GM18520 (cell line): Measurements from ENCODE around the gene REEP1.

ENCODE experiments used
- ATAC-seq: cut with Tn5 transposase; IDR thresholded peaks from one replicate; pipeline ENCODE4 v1.9.1; 2021; ENCODE audit not compliant: unreplicated experiment

The REEP1 gene

GRCh38 chr2:86337244-86337835, at the start of gene REEP1:
TSS of gene REEP1 (minus strand) at chr2:86337626. CDS start at chr2:86337510, 116 bp downstream.
- no peak for ATAC-seq

GRCh38 chr2:86383844-86384243, 46.4 kb upstream of the REEP1 start:
- ATAC-seq: no peak

- ATAC-seq: no peak
Observed at GRCh38 chr2:86382698-86383097, 45.3 kb upstream of the REEP1 start.

- no peak for ATAC-seq
Observed at GRCh38 chr2:86382108-86382507, 44.7 kb upstream of the REEP1 start.

- ATAC-seq: no peak
Observed at GRCh38 chr2:86378469-86378868, 41.0 kb upstream of the REEP1 start.

- no peak for ATAC-seq
Observed at GRCh38 chr2:86375623-86376022, 38.2 kb upstream of the REEP1 start.

- ATAC-seq: no peak
Observed at GRCh38 chr2:86372641-86373502, 35.4 kb upstream of the REEP1 start.

GRCh38 chr2:86372133-86372532, 34.7 kb upstream of the REEP1 start:
- no peak for ATAC-seq

- no peak for ATAC-seq
Observed at GRCh38 chr2:86371527-86371926, 34.1 kb upstream of the REEP1 start.

GRCh38 chr2:86370579-86370978, 33.2 kb upstream of the REEP1 start:
- no peak for ATAC-seq

- ATAC-seq: no peak
Observed at GRCh38 chr2:86368161-86368824, 30.9 kb upstream of the REEP1 start.

- no peak for ATAC-seq
Observed at GRCh38 chr2:86367499-86367777, 30.0 kb upstream of the REEP1 start.

GRCh38 chr2:86366651-86367498, 29.4 kb upstream of the REEP1 start:
- no peak for ATAC-seq

GRCh38 chr2:86364894-86365293, 27.5 kb upstream of the REEP1 start:
- ATAC-seq: no peak

GRCh38 chr2:86360776-86361175, 23.4 kb upstream of the REEP1 start:
- no peak for ATAC-seq

GRCh38 chr2:86358957-86359356, 21.5 kb upstream of the REEP1 start:
- ATAC-seq: peak; percentile 75

- ATAC-seq: no peak
Observed at GRCh38 chr2:86357392-86357963, 20.1 kb upstream of the REEP1 start.

GRCh38 chr2:86352727-86353221, 15.3 kb upstream of the REEP1 start:
- ATAC-seq: no peak

- no peak for ATAC-seq
Observed at GRCh38 chr2:86352137-86352726, 14.8 kb upstream of the REEP1 start.

- no peak for ATAC-seq
Observed at GRCh38 chr2:86350751-86351150, 13.3 kb upstream of the REEP1 start.
